LNCAP (cell line): Measurements from ENCODE around the gene C1orf159.

Source experiments
- TF ChIP-seq, protein P1 (sequence below): fragments of 450-650 bp; IDR thresholded peaks from 2 replicates; pipeline ENCODE4 v1.5.1; 2017; ENCODE audit warnings: mild to moderate bottlenecking

C1orf159 gene

DNA sequence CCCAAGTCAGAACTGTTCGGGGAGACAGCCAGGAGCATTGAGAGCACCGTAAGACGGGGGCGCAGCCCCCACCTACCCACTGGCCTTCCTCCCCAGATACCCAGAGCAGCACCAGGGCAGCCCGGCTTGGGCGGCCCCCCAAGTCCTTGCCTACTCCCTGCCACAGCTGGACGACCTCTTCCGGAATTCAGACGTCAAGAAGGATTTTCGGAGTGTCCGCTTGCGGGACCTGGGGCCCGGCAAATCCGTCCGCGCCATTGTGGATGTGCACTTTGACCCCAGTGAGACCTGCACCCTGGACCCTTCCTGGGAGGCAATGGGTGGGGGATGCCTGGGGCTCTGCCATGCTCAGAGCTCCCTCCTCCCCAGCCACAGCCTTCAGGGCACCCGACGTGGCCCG, 68.5 kb downstream of the C1orf159 start:
- TF ChIP-seq, protein P1, sequence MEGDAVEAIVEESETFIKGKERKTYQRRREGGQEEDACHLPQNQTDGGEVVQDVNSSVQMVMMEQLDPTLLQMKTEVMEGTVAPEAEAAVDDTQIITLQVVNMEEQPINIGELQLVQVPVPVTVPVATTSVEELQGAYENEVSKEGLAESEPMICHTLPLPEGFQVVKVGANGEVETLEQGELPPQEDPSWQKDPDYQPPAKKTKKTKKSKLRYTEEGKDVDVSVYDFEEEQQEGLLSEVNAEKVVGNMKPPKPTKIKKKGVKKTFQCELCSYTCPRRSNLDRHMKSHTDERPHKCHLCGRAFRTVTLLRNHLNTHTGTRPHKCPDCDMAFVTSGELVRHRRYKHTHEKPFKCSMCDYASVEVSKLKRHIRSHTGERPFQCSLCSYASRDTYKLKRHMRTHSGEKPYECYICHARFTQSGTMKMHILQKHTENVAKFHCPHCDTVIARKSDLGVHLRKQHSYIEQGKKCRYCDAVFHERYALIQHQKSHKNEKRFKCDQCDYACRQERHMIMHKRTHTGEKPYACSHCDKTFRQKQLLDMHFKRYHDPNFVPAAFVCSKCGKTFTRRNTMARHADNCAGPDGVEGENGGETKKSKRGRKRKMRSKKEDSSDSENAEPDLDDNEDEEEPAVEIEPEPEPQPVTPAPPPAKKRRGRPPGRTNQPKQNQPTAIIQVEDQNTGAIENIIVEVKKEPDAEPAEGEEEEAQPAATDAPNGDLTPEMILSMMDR, result no peak

DNA sequence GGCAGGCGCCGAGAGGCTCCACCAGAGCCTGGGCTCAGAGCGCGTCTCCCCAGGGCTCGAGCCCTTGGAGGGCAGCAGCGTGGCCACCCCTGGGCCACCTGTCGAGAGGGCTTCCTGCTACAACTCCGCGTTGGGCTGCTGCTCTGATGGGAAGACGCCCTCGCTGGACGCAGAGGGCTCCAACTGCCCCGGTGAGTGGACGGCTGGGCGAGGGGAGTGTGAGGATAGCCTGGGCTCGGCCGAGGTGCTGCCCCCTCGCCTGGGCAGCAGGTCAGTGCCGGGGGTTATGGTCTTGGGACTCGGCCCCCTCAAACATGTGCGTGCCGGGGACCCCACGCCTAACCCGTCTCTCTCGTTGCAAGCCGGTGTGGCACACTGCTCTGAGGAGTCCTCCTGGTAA, 69.1 kb downstream of the C1orf159 start:
- TF ChIP-seq, protein P1, result no peak

DNA sequence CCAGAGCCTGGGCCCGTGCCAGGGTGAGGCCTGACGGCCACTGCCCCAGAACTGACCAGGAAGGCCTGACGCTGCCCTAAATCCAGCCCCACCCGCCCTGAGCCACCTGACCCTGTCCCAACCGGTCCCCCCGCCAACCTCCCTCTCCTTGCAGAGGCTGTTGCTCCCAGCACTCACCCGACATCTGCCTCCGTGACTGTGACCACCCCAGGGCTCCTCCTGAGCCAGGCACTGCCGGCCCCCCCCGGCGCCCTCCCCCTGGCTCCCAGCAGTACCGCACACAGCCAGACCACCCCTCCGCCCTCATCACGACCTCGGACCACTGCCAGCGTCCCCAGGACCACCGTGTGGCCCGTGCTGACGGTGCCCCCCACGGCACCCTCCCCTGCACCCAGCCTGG, 69.6 kb downstream of the C1orf159 start:
- TF ChIP-seq, protein P1, result no peak

DNA sequence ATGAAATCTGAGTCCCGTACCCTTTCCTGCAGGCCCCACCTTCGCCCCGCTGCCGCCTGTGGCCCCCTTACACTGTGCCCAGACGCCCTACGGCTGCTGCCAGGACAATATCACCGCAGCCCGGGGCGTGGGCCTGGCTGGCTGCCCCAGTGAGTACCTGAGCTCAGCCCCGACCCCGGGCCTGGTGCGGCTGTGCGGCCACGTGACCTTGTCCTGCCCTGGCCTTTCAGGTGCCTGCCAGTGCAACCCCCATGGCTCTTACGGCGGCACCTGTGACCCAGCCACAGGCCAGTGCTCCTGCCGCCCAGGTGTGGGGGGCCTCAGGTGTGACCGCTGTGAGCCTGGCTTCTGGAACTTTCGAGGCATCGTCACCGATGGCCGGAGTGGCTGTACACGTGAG, 70.8 kb downstream of the C1orf159 start:
- TF ChIP-seq, protein P1, result no peak

DNA sequence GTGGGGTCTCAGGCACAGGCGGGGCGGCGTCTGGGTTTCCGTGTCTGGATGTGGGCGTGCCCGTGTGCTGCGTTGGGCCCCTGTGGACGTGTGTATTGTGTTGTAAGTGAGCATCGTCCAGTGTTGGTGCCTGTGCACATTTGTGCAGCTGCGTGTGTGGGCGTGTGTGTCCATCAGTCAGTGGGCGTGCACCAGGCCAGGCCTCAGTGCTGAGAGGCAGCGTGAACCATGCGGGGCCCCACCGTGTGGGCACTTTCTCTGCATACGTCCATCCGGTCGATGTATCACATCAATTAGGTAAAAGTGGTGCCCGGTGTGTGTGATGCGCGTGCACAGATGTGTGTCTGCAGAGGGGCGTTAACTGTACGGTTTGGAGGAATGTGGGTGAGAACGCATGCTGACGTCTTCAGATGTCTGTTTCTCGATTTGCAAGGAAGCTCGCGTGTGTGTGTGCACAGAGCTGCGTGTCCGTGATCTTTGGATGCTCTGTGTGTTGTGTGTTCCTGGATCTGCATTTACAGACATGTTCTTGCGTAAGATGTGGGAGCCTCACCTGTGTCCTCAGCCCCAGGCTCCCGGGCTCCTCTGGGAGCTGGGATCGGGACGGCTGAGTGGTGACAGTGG, 71.3 kb downstream of the C1orf159 start:
- TF ChIP-seq, protein P1, result no peak

DNA sequence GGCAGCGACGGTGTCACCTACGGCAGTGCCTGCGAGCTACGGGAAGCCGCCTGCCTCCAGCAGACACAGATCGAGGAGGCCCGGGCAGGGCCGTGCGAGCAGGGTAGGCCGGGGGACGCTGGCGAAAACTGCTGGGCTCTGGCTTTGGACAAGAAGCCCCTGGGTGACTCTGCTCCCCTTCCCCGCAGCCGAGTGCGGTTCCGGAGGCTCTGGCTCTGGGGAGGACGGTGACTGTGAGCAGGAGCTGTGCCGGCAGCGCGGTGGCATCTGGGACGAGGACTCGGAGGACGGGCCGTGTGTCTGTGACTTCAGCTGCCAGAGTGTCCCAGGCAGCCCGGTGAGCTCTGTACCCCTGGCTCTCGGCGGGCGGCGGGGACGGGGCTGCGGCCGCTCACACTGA, 72.0 kb downstream of the C1orf159 start:
- TF ChIP-seq, protein P1, result no peak

DNA sequence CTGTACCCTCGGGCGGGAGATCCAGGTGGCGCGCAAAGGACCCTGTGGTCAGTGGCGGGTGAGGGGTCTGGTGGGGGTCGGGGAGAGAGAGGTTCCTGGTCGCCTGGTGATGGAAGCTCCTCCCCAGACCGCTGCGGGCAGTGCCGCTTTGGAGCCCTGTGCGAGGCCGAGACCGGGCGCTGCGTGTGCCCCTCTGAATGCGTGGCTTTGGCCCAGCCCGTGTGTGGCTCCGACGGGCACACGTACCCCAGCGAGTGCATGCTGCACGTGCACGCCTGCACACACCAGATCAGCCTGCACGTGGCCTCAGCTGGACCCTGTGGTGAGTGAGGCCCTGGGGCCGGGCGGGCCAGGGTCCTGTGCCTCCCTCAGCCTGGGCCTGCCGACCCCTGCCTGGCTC, 72.5 kb downstream of the C1orf159 start:
- TF ChIP-seq, protein P1, result no peak

DNA sequence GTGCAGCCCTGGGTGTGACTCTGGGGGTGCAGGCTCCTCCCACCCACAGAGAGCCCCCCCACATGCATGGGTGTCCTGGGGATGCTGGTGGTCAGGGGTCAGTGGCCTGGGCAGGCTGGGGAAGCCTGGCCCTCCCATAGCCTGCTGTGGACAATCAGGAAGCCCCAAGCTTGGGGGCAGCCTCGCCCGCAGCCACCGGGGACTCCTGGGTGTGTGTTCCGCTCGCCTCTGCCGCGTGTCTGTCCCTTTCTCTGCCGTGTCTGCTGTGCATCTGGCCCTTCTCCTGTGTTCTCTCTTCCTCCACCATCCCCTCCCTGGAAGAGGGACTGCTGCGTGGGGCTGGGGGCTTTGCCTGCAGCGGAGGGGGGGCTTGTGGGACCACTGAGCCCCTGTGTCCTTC, 73.1 kb downstream of the C1orf159 start:
- TF ChIP-seq, protein P1, result no peak
